Fibroblast of lung (primary cell): Measurements from ENCODE around the gene DNAJC13. TPM values are rescaled to one million over a fixed set of nuclear protein-coding genes. Genes with fewer than 3 reads are reported as not detected.
A peak's percentile ranks its signal among the peaks of the same experiment; 100 is the strongest.

Experiments used
- DNase-seq, 2 donors: peaks; one replicate each; pipeline versions ENCODE4 v3.0.0 to v3.0.0-alpha.2; 2010; ENCODE audit warnings: low read depth in 2 of 2
- H2AFZ ChIP-seq: 2 replicates; pipeline ENCODE4 v1.5.1; 2012; ENCODE audit warnings: low read length, control low read depth, inconsistent platforms
- H3K27ac ChIP-seq: 2 replicates; pipeline ENCODE4 v1.5.1; 2011; ENCODE audit warnings: low read length, control low read depth; ENCODE audit not compliant: insufficient read depth
- H3K27me3 ChIP-seq: 2 replicates; pipeline ENCODE4 v1.5.1; 2011; ENCODE audit warnings: mild to moderate bottlenecking, low read length; ENCODE audit not compliant: control insufficient read depth, insufficient read depth
- H3K36me3 ChIP-seq: 2 replicates; pipeline ENCODE4 v1.5.1; 2011; ENCODE audit warnings: low read length; ENCODE audit not compliant: control insufficient read depth, insufficient read depth
- H3K4me1 ChIP-seq: 2 replicates; pipeline ENCODE4 v1.5.1; 2011; ENCODE audit warnings: low read length; ENCODE audit not compliant: control insufficient read depth, insufficient read depth; ENCODE audit errors: extremely low read depth
- H3K4me2 ChIP-seq: 2 replicates; pipeline ENCODE4 v1.5.1; 2011; ENCODE audit warnings: low read length, control low read depth; ENCODE audit not compliant: insufficient read depth; ENCODE audit errors: extremely low read depth
- H3K4me3 ChIP-seq, 4 experiments: fragments of 200-600 bp in 1 of 4; sonication (generic) in 1 of 4; replicated peaks in 1 of 4; 2 replicates each; pipeline ENCODE4 v1.5.1; 2011 to 2016; ENCODE audit warnings: low read length in 4 of 4, low read depth in 3 of 4, mild to moderate bottlenecking in 3 of 4, control low read depth in 2 of 4, inconsistent platforms in 1 of 4, mixed read lengths in 1 of 4; ENCODE audit not compliant: insufficient read depth in 1 of 4; ENCODE audit errors: control extremely low read depth in 1 of 4
- H3K79me2 ChIP-seq: 2 replicates; pipeline ENCODE4 v1.5.1; 2012; ENCODE audit warnings: mild to moderate bottlenecking, low read length, inconsistent platforms; ENCODE audit not compliant: control insufficient read depth, insufficient read depth
- H3K9ac ChIP-seq: 2 replicates; pipeline ENCODE4 v1.5.1; 2011; ENCODE audit warnings: mild to moderate bottlenecking, low read length, control low read depth; ENCODE audit not compliant: insufficient read depth
- H3K9me3 ChIP-seq: 2 replicates; pipeline ENCODE4 v1.5.1; 2012; ENCODE audit warnings: low read depth, low read length; ENCODE audit not compliant: control insufficient read depth, insufficient read depth
- H4K20me1 ChIP-seq: 2 replicates; pipeline ENCODE4 v1.5.1; 2011; ENCODE audit warnings: low read length; ENCODE audit not compliant: control insufficient read depth, insufficient read depth; ENCODE audit errors: extremely low read depth
- CTCF ChIP-seq, 2 donors: IDR thresholded peaks in 1 of 2; conservative IDR thresholded peaks in 1 of 2; 1 replicate in 1 of 2; 2 replicates in 1 of 2; pipeline ENCODE4 v1.5.1; 2011 to 2012; ENCODE audit warnings: low read length in 2 of 2, control low read depth in 1 of 2, inconsistent platforms in 1 of 2, low read depth in 1 of 2, mild to moderate bottlenecking in 1 of 2
- EZH2 ChIP-seq: IDR thresholded peaks from 2 replicates; pipeline ENCODE4 v1.5.1; 2012; ENCODE audit warnings: low read length, control low read depth, mild to moderate bottlenecking; ENCODE audit errors: missing control alignments
- polyA plus RNA-seq, 2 donors: library from polyadenylated mRNA; depleted of rRNA in 1 of 2; stranded (reverse) in 1 of 2; unstranded in 1 of 2; fragments of >200 nt; gene quantifications; 2 replicates each; pipeline ENCODE4 v1.2.1, GENCODE V29; 2011 to 2012; ENCODE audit warnings: missing spikeins in 1 of 2
- total RNA-seq: library from RNA; depleted of rRNA; stranded (reverse); fragments of >200 nt; gene quantifications from 2 replicates; pipeline ENCODE4 v1.2.1, GENCODE V29; 2014

Gene DNAJC13
- total and polyA plus RNA-seq, 2 donors (not counting 1 experiment from before 2014, with no cell fraction given) = 56.3 to 89.0 TPM

DNA sequence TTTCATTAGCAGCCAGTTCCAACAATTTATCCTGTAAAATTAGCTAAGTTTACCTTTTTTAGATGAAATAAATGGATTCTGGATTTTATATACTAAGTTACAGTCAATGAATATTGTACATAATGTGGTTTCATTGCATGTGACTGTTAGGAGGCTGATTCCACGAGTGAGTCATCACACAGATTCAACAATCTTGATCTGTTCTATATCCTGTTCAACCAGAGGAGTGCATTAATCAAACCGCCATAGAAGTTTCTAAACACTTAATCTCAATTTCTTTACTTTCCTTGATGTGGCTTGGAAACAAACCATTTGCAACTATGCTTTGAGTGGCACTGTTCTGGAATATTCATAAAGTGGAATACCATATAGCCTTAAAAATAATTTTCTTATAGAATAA, 15.3 kb downstream of the DNAJC13 start:
- Histone ChIP-seq H3K4me2 (peak overlapping the region; percentile 51), H3K4me1 (peaks cover 8% of the 10 kb centered on the region), H3K36me3 (no peaks in the 10 kb centered on the region), H3K79me2 (peaks cover 46% of the 10 kb centered on the region), H4K20me1 (no peaks in the 10 kb centered on the region), H3K27ac (peak overlapping the region; percentile 53), H3K4me3 (no peak overlapping the region), H3K9me3 (no peaks in the 10 kb centered on the region), H2AFZ (no peak overlapping the region), H3K27me3 (no peaks in the 10 kb centered on the region), H3K9ac (no peak overlapping the region)
- DNase-seq = peak; percentile 89
- TF ChIP-seq CTCF (conservative IDR thresholded peaks at IDR 0.05 in 1 of 2, IDR thresholded peaks at IDR 0.05 in 1 of 2; ENCODE audit: low read depth in 1 of 2, low read length in 2 of 2) (no peak), EZH2 (no peak)

DNA sequence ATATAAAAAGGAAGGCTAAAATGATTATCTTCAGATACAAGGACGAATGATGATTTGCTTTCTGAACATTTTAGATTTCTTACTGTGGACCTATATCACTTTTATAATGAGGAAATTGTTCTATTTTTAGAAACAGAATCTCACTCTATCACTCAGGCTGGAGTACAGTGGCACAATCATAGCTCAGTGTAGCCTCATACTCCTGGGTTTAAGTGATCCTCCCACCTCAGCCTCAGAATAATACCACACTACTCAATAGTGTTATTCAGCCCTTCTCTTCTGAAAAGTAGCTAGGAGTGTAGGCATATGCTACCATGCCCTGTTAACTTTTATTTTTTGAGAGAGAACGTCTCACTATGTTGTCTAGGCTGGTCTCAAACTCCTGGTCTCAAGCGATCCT, 15.8 kb downstream of the DNAJC13 start:
- Histone ChIP-seq H2AFZ (no peak overlapping the region), H3K27ac (no peak overlapping the region), H3K4me2 (peak overlapping the region; percentile 51), H3K79me2 (peaks cover 41% of the 10 kb centered on the region), H3K9me3 (no peaks in the 10 kb centered on the region), H3K4me3 (no peak overlapping the region), H3K36me3 (no peaks in the 10 kb centered on the region), H4K20me1 (no peaks in the 10 kb centered on the region), H3K9ac (no peak overlapping the region), H3K4me1 (peaks cover 8% of the 10 kb centered on the region), H3K27me3 (no peaks in the 10 kb centered on the region)
- TF ChIP-seq EZH2 (no peak), CTCF (conservative IDR thresholded peaks at IDR 0.05 in 1 of 2, IDR thresholded peaks at IDR 0.05 in 1 of 2; ENCODE audit: low read depth in 1 of 2, low read length in 2 of 2) (no peak)
- DNase-seq = peak; percentile 22 to 26

DNA sequence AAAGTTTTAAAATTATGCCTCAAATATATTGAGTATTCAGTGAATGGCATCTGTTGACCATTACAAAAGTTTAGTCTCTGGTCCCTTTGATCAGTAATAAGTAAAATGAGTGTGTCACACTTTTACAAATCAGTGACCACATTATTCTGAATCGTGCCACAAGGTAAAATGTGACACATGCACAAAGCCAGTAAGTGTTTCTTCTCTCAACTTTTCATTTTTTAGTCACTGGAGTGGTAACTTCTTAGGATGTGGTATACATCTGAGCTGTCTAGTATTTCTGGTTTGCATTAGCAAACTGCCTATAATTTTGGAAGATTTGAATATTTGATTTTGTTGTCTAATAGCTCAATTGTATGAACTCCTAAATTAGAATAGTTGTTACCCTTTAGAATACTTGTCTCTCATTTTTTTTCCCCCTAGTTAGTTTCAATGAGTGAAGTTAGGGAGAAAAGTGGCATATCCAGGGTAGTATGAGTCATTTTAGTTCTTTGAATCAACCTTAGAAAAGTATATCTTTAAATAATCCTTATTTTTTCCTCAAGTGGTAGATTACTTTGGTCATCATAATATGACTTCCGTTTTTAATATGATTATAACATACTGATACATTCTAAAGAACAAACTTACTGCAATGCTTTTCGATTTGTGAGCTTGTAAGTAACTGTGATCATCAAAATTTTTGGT, 18.1 kb downstream of the DNAJC13 start:
- no peak overlapping the region for H3K4me3 ChIP-seq
- H3K9me3 ChIP-seq = no peaks in the 10 kb centered on the region
- peak in 1 of 2 donors; percentile 0 for DNase-seq
- TF ChIP-seq EZH2 = no peak
- TF ChIP-seq CTCF (conservative IDR thresholded peaks at IDR 0.05 in 1 of 2, IDR thresholded peaks at IDR 0.05 in 1 of 2; ENCODE audit: low read depth in 1 of 2, low read length in 2 of 2) = no peak
- H4K20me1 ChIP-seq = no peaks in the 10 kb centered on the region
- no peak overlapping the region for H2AFZ ChIP-seq
- H3K36me3 ChIP-seq = no peaks in the 10 kb centered on the region
- H3K9ac ChIP-seq = no peak overlapping the region
- no peaks in the 10 kb centered on the region for H3K27me3 ChIP-seq
- H3K4me2 ChIP-seq = no peak overlapping the region
- H3K79me2 ChIP-seq = peaks cover 25% of the 10 kb centered on the region
- H3K27ac ChIP-seq = no peak overlapping the region
- H3K4me1 ChIP-seq = peaks cover 8% of the 10 kb centered on the region
